HepG2 (cell line): ENCODE results near the gene PRKCE. TPM values are rescaled to one million over a fixed set of nuclear protein-coding genes. Genes with fewer than 3 reads are reported as not detected.

Experiments used
- ATAC-seq: fragments of 200-7000 bp; cut with Tn5 transposase; 3 replicates; pipeline ENCODE4 v1.9.1; 2020; ENCODE audit warnings: mild to moderate bottlenecking, moderate library complexity
- BruUV-seq: library from RNA; stranded (reverse); fragments of 400-500 nt; replicated peaks from 2 replicates; lab custom pipeline; 2021; lab: Mats Ljungman, UMichigan
- CTCF ChIA-PET: fragments of 300-600 bp; formaldehyde crosslinking; extraction: SDS; loops from one replicate; lab custom pipeline; 2021; ENCODE audit warnings: low total read pairs, inconsistent platforms, low intra/inter-chr PET ratio; lab: Yijun Ruan, JAX
- POLR2A ChIA-PET: fragments of 350-600 bp; sonication (Branson Sonifier 250); formaldehyde crosslinking; loops from one replicate; lab custom pipeline; 2020; ENCODE audit warnings: antibody characterized with exemption, inconsistent platforms; lab: Yijun Ruan, JAX
- DNase-seq: peaks from one replicate; pipeline ENCODE4 v3.0.0-alpha.2; 2015; ENCODE audit warnings: low spot score
- FAIRE-seq: peaks from 3 replicates; lab custom pipeline; 2011; peaks lifted over from hg19 to GRCh38; lab: Jason Lieb, UNC
- H2AFZ ChIP-seq: one replicate; pipeline ENCODE4 v1.6.1; 2011; ENCODE audit warnings: low read length, inconsistent platforms
- H3K27ac ChIP-seq: fragments of 300-600 bp; 3 replicates; pipeline ENCODE4 v1.8.0; 2011; ENCODE audit warnings: mixed run types, mild to moderate bottlenecking, mixed read lengths, low read length, inconsistent platforms; ENCODE audit not compliant: insufficient read depth; ENCODE audit errors: extremely low read length
- H3K27me3 ChIP-seq, 2 experiments: fragments of 200-600 bp in 1 of 2; 2 replicates in 1 of 2; 3 replicates in 1 of 2; pipeline versions ENCODE4 v1.6.0 to v1.8.0; 2011; ENCODE audit warnings: low read length in 2 of 2, mild to moderate bottlenecking in 2 of 2, moderate library complexity in 2 of 2, inconsistent platforms in 1 of 2; ENCODE audit not compliant: insufficient read depth in 2 of 2, control insufficient read depth in 1 of 2
- H3K36me3 ChIP-seq, 2 experiments: fragments of 200-600 bp in 1 of 2; replicated peaks in 1 of 2; 2 replicates in 1 of 2; 3 replicates in 1 of 2; pipeline versions ENCODE4 v1.5.1 to v1.8.0; 2011; ENCODE audit warnings: low read length in 2 of 2, inconsistent platforms in 1 of 2; ENCODE audit not compliant: insufficient read depth in 2 of 2, control insufficient read depth in 1 of 2
- H3K4me1 ChIP-seq: 2 replicates; pipeline ENCODE4 v1.5.1; 2012; ENCODE audit warnings: low read length, inconsistent platforms; ENCODE audit not compliant: insufficient read depth
- H3K4me2 ChIP-seq: 2 replicates; pipeline ENCODE4 v1.6.0; 2011; ENCODE audit warnings: low read depth, low read length, inconsistent platforms
- H3K4me3 ChIP-seq, 3 experiments: fragments of 200-600 bp in 1 of 3; sonication (generic), shearing (Covaris generic) in 1 of 3; replicated peaks in 1 of 3; 2 replicates each; pipeline ENCODE4 v1.5.1; 2011 to 2016; ENCODE audit warnings: low read length in 3 of 3, inconsistent platforms in 2 of 3, low read depth in 2 of 3, mild to moderate bottlenecking in 2 of 3, control low read depth in 1 of 3, mixed read lengths in 1 of 3; ENCODE audit not compliant: insufficient read depth in 1 of 3
- H3K79me2 ChIP-seq: one replicate; pipeline ENCODE4 v1.6.1; 2011; ENCODE audit warnings: low read length, inconsistent platforms; ENCODE audit not compliant: insufficient read depth
- H3K9ac ChIP-seq: 2 replicates; pipeline ENCODE4 v1.6.0; 2011; ENCODE audit warnings: mild to moderate bottlenecking, low read depth, low read length, inconsistent platforms; ENCODE audit not compliant: insufficient read depth
- H3K9me3 ChIP-seq: 2 replicates; pipeline ENCODE4 v1.5.1; 2012; ENCODE audit warnings: mild to moderate bottlenecking, low read length
- H4K20me1 ChIP-seq: 2 replicates; pipeline ENCODE4 v1.6.0; 2011; ENCODE audit warnings: inconsistent platforms, mild to moderate bottlenecking, low read length, moderate library complexity; ENCODE audit not compliant: insufficient read depth
- BCLAF1 ChIP-seq: fragments of 450-650 bp; IDR thresholded peaks from 2 replicates; pipeline ENCODE4 v1.6.1; 2017; ENCODE audit warnings: mild to moderate bottlenecking
- DMTF1 ChIP-seq: sonication (generic); formaldehyde crosslinking; IDR thresholded peaks from 2 replicates; pipeline ENCODE4 v1.4.0; 2020; ENCODE audit warnings: mild to moderate bottlenecking, missing genetic modification reagents
- DNMT1 ChIP-seq: sonication (generic); formaldehyde crosslinking; IDR thresholded peaks from 2 replicates; pipeline ENCODE4 v1.5.1; 2020; ENCODE audit warnings: mild to moderate bottlenecking, missing genetic modification reagents
- EP300 ChIP-seq, 3 experiments: sonication (generic) in 1 of 3; formaldehyde crosslinking in 1 of 3; IDR thresholded peaks; 2 replicates each; pipeline versions ENCODE4 v1.5.1 to v1.6.1; 2011 to 2020; ENCODE audit warnings: low read depth in 2 of 3, low read length in 2 of 3, borderline replicate concordance in 1 of 3, improper control_type of control experiment in 1 of 3, mild to moderate bottlenecking in 1 of 3, missing genetic modification reagents in 1 of 3, moderate library complexity in 1 of 3
- MAX ChIP-seq: IDR thresholded peaks from 2 replicates; pipeline ENCODE4 v1.6.1; 2012; ENCODE audit warnings: inconsistent platforms
- SP140L ChIP-seq: sonication (generic); formaldehyde crosslinking; IDR thresholded peaks from 2 replicates; pipeline ENCODE4 v1.4.0; 2020; ENCODE audit warnings: missing genetic modification reagents, borderline replicate concordance
- ZNF142 ChIP-seq: sonication (generic); formaldehyde crosslinking; IDR thresholded peaks from 2 replicates; pipeline ENCODE4 v1.4.0; 2020; ENCODE audit warnings: missing genetic modification reagents
- ZNF280D ChIP-seq: sonication (generic); formaldehyde crosslinking; IDR thresholded peaks from 2 replicates; pipeline ENCODE4 v1.5.1; 2020; ENCODE audit warnings: mild to moderate bottlenecking, missing genetic modification reagents
- ZNF883 ChIP-seq: sonication (generic); formaldehyde crosslinking; IDR thresholded peaks from 2 replicates; pipeline ENCODE4 v1.5.1; 2020; ENCODE audit warnings: mild to moderate bottlenecking, missing genetic modification reagents; ENCODE audit errors: not compliant biosample characterization
- WGBS: methylation state at CpG from one replicate; pipeline ENCODE4 v1.1.6; 2017; ENCODE audit warnings: low lambda C conversion rate; 5-methylcytosine and 5-hydroxymethylcytosine counted together
- in situ Hi-C: cut with HindIII; loops from 2 replicates; pipeline ENCODE4 v1.10.0; 2017; ENCODE audit warnings: low pct_unique_long_range_greater_than_20kb; ENCODE audit not compliant: extremely low pct_ligation_motif_present
- intact Hi-C: fragments of 100-400 bp; cut with micrococcal nuclease; formaldehyde crosslinking; loops from one replicate; pipeline ENCODE4 v1.10.0; 2022; ENCODE audit not compliant: unreplicated experiment
- polyA plus RNA-seq, 8 experiments: library from polyadenylated mRNA; depleted of rRNA in 3 of 8; stranded (reverse) in 7 of 8; unstranded in 1 of 8; fragments of >200 nt; fragmentation: Illumina TruSeq in 4 of 8; extraction: Trizol in 4 of 8; gene quantifications; 2 replicates each; pipeline versions ENCODE4 v1.2.1 to v1.2.3, GENCODE V29; 2011 to 2016; ENCODE audit warnings: low read depth in 4 of 8, missing spikeins in 1 of 8, mixed read lengths in 1 of 8; ENCODE audit not compliant: insufficient read depth in 1 of 8
- total RNA-seq, 5 experiments: library from RNA; depleted of rRNA; stranded (reverse); fragments of >200 nt; fragmentation: Illumina TruSeq; extraction: Trizol; gene quantifications; 2 replicates each; pipeline ENCODE4 v1.2.3, GENCODE V29; 2016; ENCODE audit warnings: low read depth in 1 of 5

Gene PRKCE
- total and polyA plus RNA-seq, 2 of the 13 experiments (the other 11 are each of a cell fraction or from before 2014, with no cell fraction given): 1.0 to 3.9 TPM

- Histone ChIP-seq H3K27me3 (no peaks in the 10 kb centered on the region), H4K20me1 (no peaks in the 10 kb centered on the region), H3K9ac (no peak overlapping the region), H3K36me3 (no peaks in the 10 kb centered on the region), H3K27ac (no peak overlapping the region), H3K4me3 (no peak overlapping the region), H3K4me1 (peaks cover 3% of the 10 kb centered on the region; the same call in 1 of the 2 replicates), H2AFZ (no peak overlapping the region), H3K79me2 (no peaks in the 10 kb centered on the region)
- intact Hi-C loops: no loop called here
- FAIRE-seq (no peak), ATAC-seq (no peak), DNase-seq (no peak)
- BruUV-seq: no TSS peak
- CTCF ChIA-PET: no interaction called here
- WGBS: 39% methylated on average over 4 of the region's 4 CpGs
- in situ Hi-C loops: no loop called here
- no peak for TF ChIP-seq ZNF142
- no peak for TF ChIP-seq DMTF1 (CRISPR knock-in tag)
- no peak for TF ChIP-seq EP300 (IDR thresholded peaks at IDR 0.05; ENCODE audit: low read depth in 2 of 2, low read length in 2 of 2)
- TF ChIP-seq EP300 (CRISPR knock-in tag; IDR thresholded peaks at IDR 0.05; ENCODE audit: borderline replicate concordance): no peak
- no peak for TF ChIP-seq SP140L
- no peak for TF ChIP-seq MAX
- no peak for TF ChIP-seq DNMT1 (CRISPR knock-in tag)
- no peak for TF ChIP-seq BCLAF1
- TF ChIP-seq ZNF883 (CRISPR knock-in tag): no peak
- TF ChIP-seq ZNF280D: no peak
- TF ChIP-seq, all 625 proteins: peak for 0
- Histone ChIP-seq H3K4me2 (no peak overlapping the region), H3K9me3 (no peaks in the 10 kb centered on the region)
- POLR2A ChIA-PET: no interaction called here
Measured at GRCh38 chr2:45726188-45726587, 74.7 kb downstream of the PRKCE start.
